K562 (cell line): ENCODE results near the gene CRADD. TPM values are rescaled to one million over a fixed set of nuclear protein-coding genes. Genes with fewer than 3 reads are reported as not detected.

Experiments
- ATAC-seq: fragments of 200-7000 bp; cut with Tn5 transposase; 3 replicates; pipeline ENCODE4 v1.9.1; 2020; ENCODE audit warnings: moderate library complexity
- BruUV-seq: library from RNA; stranded (reverse); fragments of 400-500 nt; replicated peaks from 2 replicates; lab custom pipeline; 2021; lab: Mats Ljungman, UMichigan
- CTCF ChIA-PET: fragments of 300-600 bp; formaldehyde crosslinking; extraction: SDS; loops from one replicate; lab custom pipeline; 2021; ENCODE audit warnings: low intra/inter-chr PET ratio; lab: Yijun Ruan, JAX
- POLR2A ChIA-PET: fragments of 300-600, 350-650 bp; sonication (Branson Sonifier 250); formaldehyde crosslinking; extraction: SDS; loops from one replicate; lab custom pipeline; 2021; ENCODE audit warnings: antibody characterized with exemption, inconsistent platforms; lab: Yijun Ruan, JAX
- DNase-seq, 4 experiments: peaks; one replicate each; pipeline versions ENCODE4 v3.0.0 to v3.0.0-alpha.2; 2011 to 2018; ENCODE audit warnings: low spot score in 3 of 4, mixed read lengths in 3 of 4; ENCODE audit errors: extremely low read depth in 1 of 4
- FAIRE-seq: peaks from 2 replicates; lab custom pipeline; 2011; peaks lifted over from hg19 to GRCh38; lab: Jason Lieb, UNC
- H2AFZ ChIP-seq: 2 replicates; pipeline ENCODE4 v1.6.0; 2011; ENCODE audit warnings: low read depth, low read length, control low read depth, inconsistent platforms
- H3K27ac ChIP-seq: fragments of 200-600 bp; 3 replicates; pipeline ENCODE4 v1.8.0; 2011; ENCODE audit warnings: low read depth, mild to moderate bottlenecking, control low read depth, inconsistent platforms, low read length, moderate library complexity, mixed read lengths; ENCODE audit errors: extremely low read depth
- H3K27me3 ChIP-seq, 2 experiments: fragments of 300-600 bp in 1 of 2; 2 replicates in 1 of 2; 3 replicates in 1 of 2; pipeline versions ENCODE4 v1.6.0 to v1.8.0; 2011; ENCODE audit warnings: inconsistent platforms in 2 of 2, low read length in 2 of 2, mild to moderate bottlenecking in 1 of 2, mixed read lengths in 1 of 2, moderate library complexity in 1 of 2; ENCODE audit not compliant: control insufficient read depth in 2 of 2, insufficient read depth in 2 of 2
- H3K36me3 ChIP-seq: fragments of 300-600 bp; 3 replicates; pipeline ENCODE4 v1.8.0; 2011; ENCODE audit warnings: mild to moderate bottlenecking, low read length, inconsistent platforms; ENCODE audit not compliant: control insufficient read depth, insufficient read depth
- H3K4me1 ChIP-seq, 2 experiments: fragments of 200-600 bp in 1 of 2; replicated peaks in 1 of 2; 2 replicates in 1 of 2; 3 replicates in 1 of 2; pipeline versions ENCODE4 v1.5.1 to v1.8.0; 2011; ENCODE audit warnings: inconsistent platforms in 2 of 2, low read length in 2 of 2, mild to moderate bottlenecking in 1 of 2, mixed read lengths in 1 of 2, moderate library complexity in 1 of 2; ENCODE audit not compliant: control insufficient read depth in 2 of 2, insufficient read depth in 2 of 2
- H3K4me2 ChIP-seq: 2 replicates; pipeline ENCODE4 v1.6.1; 2011; ENCODE audit warnings: low read length, control low read depth, inconsistent platforms, mixed read lengths; ENCODE audit not compliant: insufficient read depth
- H3K4me3 ChIP-seq: fragments of 200-600 bp; sonication (generic), shearing (Covaris generic); 2 replicates; pipeline ENCODE4 v1.5.1; 2016; ENCODE audit warnings: control low read depth, inconsistent platforms
- H3K79me2 ChIP-seq: fragments of 200-600 bp; 3 replicates; pipeline ENCODE4 v1.8.0; 2011; ENCODE audit warnings: low read length, inconsistent platforms; ENCODE audit not compliant: control insufficient read depth, insufficient read depth
- H3K9ac ChIP-seq, 2 experiments: 2 replicates each; pipeline versions ENCODE4 v1.6.0 to v1.6.1; 2011; ENCODE audit warnings: low read depth in 2 of 2, low read length in 2 of 2, control low read depth in 1 of 2, inconsistent platforms in 1 of 2, mild to moderate bottlenecking in 1 of 2, mixed read lengths in 1 of 2; ENCODE audit not compliant: insufficient read depth in 1 of 2
- H3K9me1 ChIP-seq: one replicate; pipeline ENCODE4 v1.6.0; 2011; ENCODE audit warnings: inconsistent platforms, mild to moderate bottlenecking, low read length, moderate library complexity; ENCODE audit not compliant: control insufficient read depth, insufficient read depth
- H3K9me3 ChIP-seq: replicated peaks from 2 replicates; pipeline ENCODE4 v1.5.1; 2011; ENCODE audit warnings: low read depth, low read length, inconsistent platforms; ENCODE audit not compliant: control insufficient read depth, insufficient read depth
- H4K20me1 ChIP-seq: replicated peaks from 2 replicates; pipeline ENCODE4 v1.6.1; 2011; ENCODE audit warnings: low read length, inconsistent platforms, mixed read lengths; ENCODE audit not compliant: control insufficient read depth, insufficient read depth
- ARID3A ChIP-seq: IDR thresholded peaks from 2 replicates; pipeline ENCODE4 v1.6.1; 2012; ENCODE audit warnings: low read depth, low read length, improper control_type of control experiment, borderline replicate concordance
- CBX8 ChIP-seq: fragments of 200-600 bp; sonication (generic); IDR thresholded peaks from 2 replicates; pipeline ENCODE4 v1.6.1; 2012; ENCODE audit warnings: borderline replicate concordance, mixed run types, low read depth, mild to moderate bottlenecking, moderate library complexity, mixed read lengths, low read length, control low read depth, inconsistent platforms; ENCODE audit not compliant: poor library complexity, severe bottlenecking; ENCODE audit errors: extremely low read depth
- ELF1 ChIP-seq: fragments of 200-800 bp; sonication (Bioruptor generic); IDR thresholded peaks from 2 replicates; pipeline ENCODE4 v1.6.1; 2016; ENCODE audit warnings: missing genetic modification characterization, missing compliant biosample characterization
- ELF2 ChIP-seq: fragments of 250-450 bp; sonication (Bioruptor Pico); IDR thresholded peaks from 2 replicates; pipeline ENCODE4 v1.5.0; 2021; ENCODE audit warnings: mild to moderate bottlenecking
- POU5F1 ChIP-seq: fragments of 150-350 bp; IDR thresholded peaks from 2 replicates; pipeline ENCODE4 v1.6.1; 2014; ENCODE audit warnings: borderline replicate concordance, low read length, low read depth, mild to moderate bottlenecking; ENCODE audit not compliant: partially characterized antibody
- RAD21 ChIP-seq, 2 experiments: fragments of 250-450 bp in 1 of 2; fragments of 450-650 bp in 1 of 2; sonication (Bioruptor Pico) in 1 of 2; formaldehyde crosslinking in 1 of 2; IDR thresholded peaks in 1 of 2; conservative IDR thresholded peaks in 1 of 2; 2 replicates each; pipeline versions ENCODE4 v1.4.0 to v1.8.0; 2020 to 2022; ENCODE audit warnings: mild to moderate bottlenecking in 2 of 2, moderate library complexity in 1 of 2
- SRSF3 ChIP-seq: fragments of 200-400 bp; formaldehyde crosslinking; IDR thresholded peaks from 2 replicates; pipeline ENCODE4 v1.6.1; 2016; ENCODE audit warnings: mild to moderate bottlenecking, low read length, moderate library complexity; ENCODE audit not compliant: insufficient read depth
- ZNF311 ChIP-seq: fragments of 250-450 bp; sonication (Bioruptor Pico); IDR thresholded peaks from 2 replicates; pipeline ENCODE4 v1.4.0; 2020; ENCODE audit warnings: mild to moderate bottlenecking, moderate library complexity
- ZNF57 ChIP-seq: fragments of 450-650 bp; formaldehyde crosslinking; IDR thresholded peaks from 2 replicates; pipeline ENCODE4 v1.4.0; 2020; ENCODE audit warnings: mild to moderate bottlenecking, moderate library complexity
- ZNF699 ChIP-seq: fragments of 250-450 bp; sonication (Bioruptor Pico); IDR thresholded peaks from 2 replicates; pipeline ENCODE4 v1.8.0; 2021; ENCODE audit warnings: mild to moderate bottlenecking, moderate library complexity; ENCODE audit not compliant: insufficient replicate concordance
- WGBS: fragments of 100-300 bp; shearing (Covaris generic); methylation state at CpG from one replicate; pipeline ENCODE4 v1.1.6; 2016; ENCODE audit warnings: low coverage, mixed read lengths; ENCODE audit not compliant: insufficient coverage; ENCODE audit errors: missing lambda C conversion rate; 5-methylcytosine and 5-hydroxymethylcytosine counted together
- in situ Hi-C: fragments of 300-500 bp; cut with MboI; formaldehyde crosslinking; loops from 4 replicates; pipeline ENCODE4 v1.15.0; 2018; ENCODE audit warnings: inconsistent platforms, mixed read lengths
- intact Hi-C: fragments of 100-400 bp; cut with micrococcal nuclease; formaldehyde crosslinking; loops from 2 replicates; pipeline ENCODE4 v1.14.2; 2022
- polyA plus RNA-seq, 8 experiments: library from polyadenylated mRNA; depleted of rRNA in 4 of 8; stranded (reverse) in 5 of 8; unstranded in 3 of 8; fragments of >200 nt; fragmentation: Nextera tagmentation in 2 of 8; fragmentation: Illumina TruSeq in 1 of 8; extraction: Ambion mirVana in 2 of 8; extraction: Trizol in 1 of 8; gene quantifications; 2 replicates each; pipeline versions ENCODE4 v1.2.1 to v1.2.3, GENCODE V29; 2011 to 2014; ENCODE audit warnings: inconsistent platforms in 1 of 8, missing spikeins in 1 of 8
- total RNA-seq, 7 experiments: library from RNA; depleted of rRNA in 6 of 7; stranded (reverse); fragments of >200 nt in 6 of 7; fragmentation: Illumina TruSeq in 2 of 7; extraction: Trizol in 2 of 7; gene quantifications; 2 replicates each; pipeline versions ENCODE4 v1.2.1 to v1.2.3, GENCODE V29; 2011 to 2021; ENCODE audit warnings: low replicate concordance in 1 of 7
- TF ChIP-seq, protein P1 (sequence below): fragments of 250-450 bp; sonication (Bioruptor Pico); IDR thresholded peaks from 2 replicates; pipeline ENCODE4 v1.6.1; 2021; ENCODE audit warnings: mild to moderate bottlenecking

Gene CRADD
- total and polyA plus RNA-seq, 9 of the 15 experiments (the other 6 are each of a cell fraction or from before 2014, with no cell fraction given): 20.5 to 41.1 (median 25.9) TPM

DNA sequence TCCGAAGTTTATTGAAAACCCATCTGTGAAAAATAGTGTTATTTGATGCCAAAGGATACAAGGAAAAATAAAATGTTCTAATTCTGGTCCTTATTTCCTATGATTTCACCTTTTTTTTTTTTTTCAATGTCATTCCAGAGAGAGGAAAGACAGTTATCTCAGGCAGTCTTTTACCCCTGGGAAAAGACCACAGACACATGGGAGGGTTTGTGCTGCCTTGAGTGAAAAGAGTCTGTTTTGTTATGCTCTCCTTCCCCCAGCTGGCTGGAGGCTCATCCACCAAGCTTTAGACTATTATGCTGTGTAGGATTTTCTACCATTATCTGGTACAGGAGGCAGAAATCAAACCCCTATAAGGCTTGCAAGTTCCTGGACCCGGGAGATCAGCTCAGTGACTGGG is 151.8 kb downstream of the CRADD start:
- Histone ChIP-seq H3K27me3 (no peaks in the 10 kb centered on the region), H3K4me1 (0 out of 5 replicates have a peak, but pooled peaks cover 0 to 6% of the 10 kb centered on the region in 2 experiments), H3K9me3 (no peaks in the 10 kb centered on the region), H3K36me3 (no peaks in the 10 kb centered on the region), H3K4me3 (no peak overlapping the region), H2AFZ (no peak overlapping the region), H3K9me1 (no peaks in the 10 kb centered on the region), H3K27ac (no peak overlapping the region), H3K9ac (no peak overlapping the region), H3K79me2 (no peaks in the 10 kb centered on the region), H4K20me1 (no peaks in the 10 kb centered on the region), H3K4me2 (no peak overlapping the region)
- DNase-seq: no peak
- ChIA-PET CTCF (no interaction called here), POLR2A (interaction anchor here (0.9 to 2.1 kb wide), 3 partner anchors 8 to 20 kb away, joined by 3 to 5 read pairs (median 5); no protein-coding TSS in a partner anchor)
- 60% methylated on average over 2 of the region's 2 CpGs for WGBS
- intact Hi-C loops: no loop called here
- no peak for FAIRE-seq
- no TSS peak for BruUV-seq
- no peak; the same call in 2 of the 3 replicates for ATAC-seq
- in situ Hi-C loops: no loop called here
- TF ChIP-seq POU5F1 (no peak), RAD21 (CRISPR knock-in tag; conservative IDR thresholded peaks at IDR 0.05 in 1 of 2, IDR thresholded peaks at IDR 0.05 in 1 of 2) (no peak), ZNF699 (CRISPR knock-in tag) (no peak), CBX8 (no peak), ARID3A (no peak), ZNF57 (CRISPR knock-in tag) (no peak), SRSF3 (no peak), ZNF311 (CRISPR knock-in tag) (no peak), ELF1 (no peak), ELF2 (no peak)
- TF ChIP-seq, protein P1, sequence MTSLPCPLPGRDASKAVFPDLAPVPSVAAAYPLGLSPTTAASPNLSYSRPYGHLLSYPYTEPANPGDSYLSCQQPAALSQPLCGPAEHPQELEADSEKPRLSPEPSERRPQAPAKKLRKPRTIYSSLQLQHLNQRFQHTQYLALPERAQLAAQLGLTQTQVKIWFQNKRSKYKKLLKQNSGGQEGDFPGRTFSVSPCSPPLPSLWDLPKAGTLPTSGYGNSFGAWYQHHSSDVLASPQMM (CRISPR knock-in tag): no peak
